ENCODE measurements around the gene ADAMTS19. TPM values are rescaled to one million over a fixed set of nuclear protein-coding genes. Genes with fewer than 3 reads are reported as not detected.
"Not testable (repeated sequence)": the region's sequence is repeated elsewhere in the genome, so short reads cannot be mapped to it uniquely, and the experiment has no call there.

The ADAMTS19 gene
- total RNA-seq, 1 donor from 2014 or later, result 0.95 TPM

GRCh38 chr5:129541648-129542251 is 81.7 kb downstream of the ADAMTS19 start:
- ATAC-seq (no peak), DNase-seq (ENCODE audit: missing footprints) (no peak)
- intact Hi-C loops (cut with DNase I), result no loop called here

GRCh38 chr5:129547137-129547536 is 87.0 kb downstream of the ADAMTS19 start:
- no peak for ATAC-seq
- intact Hi-C loops (cut with DNase I), result no loop called here
- no peak for DNase-seq (ENCODE audit: missing footprints)

GRCh38 chr5:129554134-129554904 is 94.2 kb downstream of the ADAMTS19 start:
- DNase-seq (ENCODE audit: missing footprints) (no peak), ATAC-seq (no peak)
- intact Hi-C loops (cut with DNase I), result no loop called here

- no peak for ATAC-seq
- intact Hi-C loops (cut with DNase I), result no loop called here
- DNase-seq (ENCODE audit: missing footprints), result no peak
These were observed 103.5 kb downstream of the ADAMTS19 start for GRCh38 chr5:129563585-129563984.

GRCh38 chr5:129569295-129569694 is 109.2 kb downstream of the ADAMTS19 start:
- ATAC-seq (no peak), DNase-seq (ENCODE audit: missing footprints) (no peak)
- intact Hi-C loops (cut with DNase I), result no loop called here

GRCh38 chr5:129572060-129572459 is 112.0 kb downstream of the ADAMTS19 start:
- intact Hi-C loops (cut with DNase I), result no loop called here
- ATAC-seq (no peak), DNase-seq (ENCODE audit: missing footprints) (no peak)

- intact Hi-C loops (cut with DNase I); DNase-seq (ENCODE audit: missing footprints); ATAC-seq: not testable (repeated sequence)
These were observed 124.4 kb downstream of the ADAMTS19 start for GRCh38 chr5:129584496-129584895.

- no peak for DNase-seq (ENCODE audit: missing footprints)
- no peak for ATAC-seq
- intact Hi-C loops (cut with DNase I), result no loop called here
These were observed 131.5 kb downstream of the ADAMTS19 start for GRCh38 chr5:129591508-129592160.

- intact Hi-C loops (cut with DNase I), result no loop called here
- no peak for DNase-seq (ENCODE audit: missing footprints)
- ATAC-seq, result no peak
These were observed 133.4 kb downstream of the ADAMTS19 start for GRCh38 chr5:129593525-129593924.

GRCh38 chr5:129601576-129601975 is 141.5 kb downstream of the ADAMTS19 start:
- DNase-seq (ENCODE audit: missing footprints), result no peak
- intact Hi-C loops (cut with DNase I), result no loop called here
- ATAC-seq, result no peak

GRCh38 chr5:129608350-129608749 is 148.3 kb downstream of the ADAMTS19 start:
- DNase-seq (ENCODE audit: missing footprints) (no peak), ATAC-seq (no peak)
- intact Hi-C loops (cut with DNase I), result no loop called here

- DNase-seq (ENCODE audit: missing footprints), result no peak
- no peak for ATAC-seq
- intact Hi-C loops (cut with DNase I), result no loop called here
These were observed 149.6 kb downstream of the ADAMTS19 start for GRCh38 chr5:129609710-129610109.

- intact Hi-C loops (cut with DNase I), result no loop called here
- no peak for ATAC-seq
- no peak for DNase-seq (ENCODE audit: missing footprints)
These were observed 156.4 kb downstream of the ADAMTS19 start for GRCh38 chr5:129616517-129616916.

GRCh38 chr5:129617206-129617605 is 157.1 kb downstream of the ADAMTS19 start:
- no peak for ATAC-seq
- intact Hi-C loops (cut with DNase I), result no loop called here
- no peak for DNase-seq (ENCODE audit: missing footprints)

GRCh38 chr5:129619782-129620181 is 159.7 kb downstream of the ADAMTS19 start:
- intact Hi-C loops (cut with DNase I), result no loop called here
- ATAC-seq (no peak), DNase-seq (ENCODE audit: missing footprints) (no peak)

GRCh38 chr5:129622531-129622930 is 162.4 kb downstream of the ADAMTS19 start:
- DNase-seq (ENCODE audit: missing footprints), result no peak
- intact Hi-C loops (cut with DNase I), result no loop called here
- ATAC-seq, result no peak

- intact Hi-C loops (cut with DNase I), result no loop called here
- no peak for ATAC-seq
- no peak for DNase-seq (ENCODE audit: missing footprints)
These were observed 169.5 kb downstream of the ADAMTS19 start for GRCh38 chr5:129629575-129629974.

GRCh38 chr5:129630101-129630500 is 170.0 kb downstream of the ADAMTS19 start:
- intact Hi-C loops (cut with DNase I), result no loop called here
- ATAC-seq, result no peak
- DNase-seq (ENCODE audit: missing footprints), result no peak

GRCh38 chr5:129631961-129632360 is 171.9 kb downstream of the ADAMTS19 start:
- peak; percentile 39 for DNase-seq (ENCODE audit: missing footprints)
- intact Hi-C loops (cut with DNase I), result no loop called here

GRCh38 chr5:129637501-129637900 is 177.4 kb downstream of the ADAMTS19 start:
- DNase-seq (ENCODE audit: missing footprints); ATAC-seq; intact Hi-C loops (cut with DNase I): not testable (repeated sequence)

More at GRCh38 chr5:129631961-129632360, 171.9 kb downstream of the ADAMTS19 start:
- no peak for ATAC-seq

Data from Right ventricle myocardium inferior (tissue), 1 donor.